Common myeloid progenitor, CD34-positive (primary cell): Measurements from ENCODE around the gene MED27.

Source experiments
- CTCF ChIA-PET: fragments of 350-600 bp; sonication (Branson Sonifier 250); formaldehyde crosslinking; loops from one replicate; lab custom pipeline; 2021; ENCODE audit warnings: antibody characterized with exemption; lab: Charles Lee
- POLR2A ChIA-PET: fragments of 350-600 bp; sonication (Branson Sonifier 250); formaldehyde crosslinking; loops from one replicate; lab custom pipeline; 2021; ENCODE audit warnings: antibody characterized with exemption; lab: Charles Lee
- DNase-seq, 3 donors: peaks; one replicate each; pipeline versions ENCODE4 v3.0.0 to v3.0.0-alpha.2; 2013
- H3K27ac ChIP-seq, 2 experiments: 1 replicate in 1 of 2; 2 replicates in 1 of 2; pipeline ENCODE4 v1.7.0; 2013; ENCODE audit warnings: inconsistent platforms in 2 of 2, low read length in 2 of 2, mild to moderate bottlenecking in 2 of 2, low read depth in 1 of 2, moderate library complexity in 1 of 2; ENCODE audit not compliant: severe bottlenecking in 2 of 2, insufficient read depth in 1 of 2, poor library complexity in 1 of 2
- H3K27me3 ChIP-seq, 5 experiments: replicated peaks in 2 of 5; 1 replicate in 3 of 5; 2 replicates in 2 of 5; pipeline versions ENCODE4 v1.6.1 to v1.7.0; 2013; ENCODE audit warnings: low read length in 4 of 5, mild to moderate bottlenecking in 2 of 5, moderate library complexity in 2 of 5, inconsistent platforms in 1 of 5; ENCODE audit not compliant: insufficient read depth in 5 of 5, control insufficient read depth in 4 of 5
- H3K36me3 ChIP-seq, 4 experiments: 1 replicate in 2 of 4; 2 replicates in 2 of 4; pipeline versions ENCODE4 v1.6.1 to v1.7.0; 2013; ENCODE audit warnings: low read length in 3 of 4, control low read depth in 1 of 4, mild to moderate bottlenecking in 1 of 4; ENCODE audit not compliant: control insufficient read depth in 4 of 4, insufficient read depth in 4 of 4
- H3K4me1 ChIP-seq, 4 experiments: 1 replicate in 3 of 4; 2 replicates in 1 of 4; pipeline versions ENCODE4 v1.6.1 to v1.7.1; 2013; ENCODE audit warnings: low read length in 3 of 4, mild to moderate bottlenecking in 3 of 4, control low read depth in 1 of 4, inconsistent platforms in 1 of 4, moderate library complexity in 1 of 4; ENCODE audit not compliant: control insufficient read depth in 4 of 4, insufficient read depth in 4 of 4; ENCODE audit errors: control extremely low read depth in 1 of 4
- H3K4me3 ChIP-seq, 7 experiments: 1 replicate in 4 of 7; 2 replicates in 3 of 7; pipeline versions ENCODE4 v1.5.1 to v1.7.0; 2013; ENCODE audit warnings: mild to moderate bottlenecking in 7 of 7, low read length in 6 of 7, moderate library complexity in 6 of 7, inconsistent platforms in 2 of 7, low read depth in 2 of 7, control low read depth in 1 of 7; ENCODE audit not compliant: insufficient read depth in 4 of 7, control insufficient read depth in 1 of 7; ENCODE audit errors: extremely low read depth in 1 of 7
- H3K9me3 ChIP-seq, 5 experiments: 1 replicate in 4 of 5; 2 replicates in 1 of 5; pipeline versions ENCODE4 v1.6.1 to v1.7.1; 2013; ENCODE audit warnings: low read length in 4 of 5, mild to moderate bottlenecking in 2 of 5, inconsistent platforms in 1 of 5, low read depth in 1 of 5, moderate library complexity in 1 of 5; ENCODE audit not compliant: control insufficient read depth in 4 of 5, insufficient read depth in 2 of 5; ENCODE audit errors: control extremely low read depth in 1 of 5
- WGBS: methylation state at CpG from one replicate; pipeline ENCODE4 v1.1.5; 2013; ENCODE audit not compliant: insufficient coverage; 5-methylcytosine and 5-hydroxymethylcytosine counted together

MED27 gene

GRCh38 chr9:132121021-132121420 lies 41.4 kb upstream of the MED27 start:
- H3K27ac ChIP-seq = no peak overlapping the region
- no peak overlapping the region for H3K4me3 ChIP-seq
- ChIA-PET POLR2A (no interaction called here), CTCF (no interaction called here)
- peaks cover 0 to 5% (median 3%) of the 10 kb centered on the region in 4 experiments for H3K4me1 ChIP-seq
- no peaks in the 10 kb centered on the region for H3K36me3 ChIP-seq
- WGBS = no CpG with 5 or more reads among the region's 2 CpGs
- H3K27me3 ChIP-seq = peaks cover 5 to 63% (median 26%) of the 10 kb centered on the region in 5 experiments
- peaks cover 0 to 4% (median 0%) of the 10 kb centered on the region in 5 experiments for H3K9me3 ChIP-seq
- DNase-seq = no peak

GRCh38 chr9:132117694-132118093 lies 38.0 kb upstream of the MED27 start:
- no peak overlapping the region for H3K4me3 ChIP-seq
- peaks cover 2 to 40% (median 4%) of the 10 kb centered on the region in 5 experiments for H3K27me3 ChIP-seq
- no peaks in the 10 kb centered on the region for H3K4me1 ChIP-seq
- H3K9me3 ChIP-seq = no peaks in the 10 kb centered on the region
- DNase-seq = no peak
- ChIA-PET POLR2A (no interaction called here), CTCF (no interaction called here)
- no peak overlapping the region for H3K27ac ChIP-seq
- WGBS = 100% methylated on average over 2 of the region's 3 CpGs
- no peaks in the 10 kb centered on the region for H3K36me3 ChIP-seq

GRCh38 chr9:132116583-132116982 lies 36.9 kb upstream of the MED27 start:
- no peak for DNase-seq
- 100% methylated on average over 1 of the region's 3 CpGs for WGBS
- Histone ChIP-seq H3K4me1 (no peaks in the 10 kb centered on the region), H3K27ac (no peak overlapping the region), H3K4me3 (no peak overlapping the region), H3K27me3 (peaks cover 2 to 29% (median 4%) of the 10 kb centered on the region in 5 experiments), H3K9me3 (no peaks in the 10 kb centered on the region), H3K36me3 (no peaks in the 10 kb centered on the region)
- CTCF ChIA-PET = no interaction called here
- POLR2A ChIA-PET = no interaction called here

- peaks cover 2 to 24% (median 2%) of the 10 kb centered on the region in 5 experiments for H3K27me3 ChIP-seq
- H3K9me3 ChIP-seq = no peaks in the 10 kb centered on the region
- H3K4me3 ChIP-seq = no peak overlapping the region
- WGBS = 20% methylated on average over 12 of the region's 18 CpGs
- H3K4me1 ChIP-seq = no peaks in the 10 kb centered on the region
- POLR2A ChIA-PET = no interaction called here
- CTCF ChIA-PET = no interaction called here
- H3K36me3 ChIP-seq = no peaks in the 10 kb centered on the region
- H3K27ac ChIP-seq = no peak overlapping the region
- peak; percentile 39 to 71 (median 69) for DNase-seq
These were observed 34.5 kb upstream of the MED27 start for GRCh38 chr9:132114102-132114707.

GRCh38 chr9:132109291-132109690 lies 29.6 kb upstream of the MED27 start:
- DNase-seq = no peak
- CTCF ChIA-PET = interaction anchor here (0.6 kb wide), 1 partner anchor 1324 kb away, joined by 3 read pairs; no protein-coding TSS in a partner anchor
- Histone ChIP-seq H3K36me3 (no peaks in the 10 kb centered on the region), H3K4me3 (no peak overlapping the region), H3K9me3 (no peaks in the 10 kb centered on the region), H3K27ac (no peak overlapping the region), H3K4me1 (no peaks in the 10 kb centered on the region), H3K27me3 (peaks cover 2 to 19% (median 8%) of the 10 kb centered on the region in 5 experiments)
- POLR2A ChIA-PET = no interaction called here
- 66% methylated on average over 4 of the region's 5 CpGs for WGBS

- Histone ChIP-seq H3K9me3 (no peaks in the 10 kb centered on the region), H3K4me1 (no peaks in the 10 kb centered on the region), H3K4me3 (no peak overlapping the region), H3K36me3 (no peaks in the 10 kb centered on the region), H3K27ac (no peak overlapping the region), H3K27me3 (peaks cover 2 to 19% (median 8%) of the 10 kb centered on the region in 5 experiments)
- CTCF ChIA-PET = no interaction called here
- DNase-seq = no peak
- POLR2A ChIA-PET = no interaction called here
- 74% methylated on average over 6 of the region's 7 CpGs for WGBS
These were observed 29.1 kb upstream of the MED27 start for GRCh38 chr9:132108728-132109127.

GRCh38 chr9:132099741-132100407 lies 20.2 kb upstream of the MED27 start:
- CTCF ChIA-PET = interaction anchor here (1.2 kb wide), 1 partner anchor 23 kb away, joined by 3 read pairs; no protein-coding TSS in a partner anchor
- Histone ChIP-seq H3K4me1 (no peaks in the 10 kb centered on the region), H3K27ac (no peak overlapping the region), H3K27me3 (peaks cover 0 to 21% (median 2%) of the 10 kb centered on the region in 5 experiments), H3K36me3 (no peaks in the 10 kb centered on the region), H3K9me3 (peaks cover 0 to 9% (median 4%) of the 10 kb centered on the region in 5 experiments), H3K4me3 (no peak overlapping the region)
- DNase-seq = no peak
- WGBS = 76% methylated on average over 7 of the region's 8 CpGs
- POLR2A ChIA-PET = no interaction called here
